Stromal cell of bone marrow (primary cell): ENCODE measurements around the gene LRRC7.

Experiments
- DNase-seq: peaks from one replicate; pipeline ENCODE4 v3.0.0-alpha.2; 2012; ENCODE audit warnings: low read depth

The LRRC7 gene

GRCh38 chr1:70092526-70092925 lies 524.8 kb downstream of the LRRC7 start:
- no peak for DNase-seq

GRCh38 chr1:70093250-70093975 lies 525.7 kb downstream of the LRRC7 start:
- DNase-seq = no peak

GRCh38 chr1:70101231-70101630 lies 533.5 kb downstream of the LRRC7 start:
- DNase-seq = no peak

- DNase-seq = no peak
Observed at GRCh38 chr1:70101774-70102173, 534.1 kb downstream of the LRRC7 start.

- no peak for DNase-seq
Observed at GRCh38 chr1:70103770-70104169, 536.0 kb downstream of the LRRC7 start.

- DNase-seq = no peak
Observed at GRCh38 chr1:70109241-70109640, 541.5 kb downstream of the LRRC7 start.

- no peak for DNase-seq
Observed at GRCh38 chr1:70112838-70113237, 545.1 kb downstream of the LRRC7 start.

- DNase-seq = no peak
Observed at GRCh38 chr1:70115315-70115714, 547.6 kb downstream of the LRRC7 start.

GRCh38 chr1:70117046-70117445 lies 549.3 kb downstream of the LRRC7 start:
- DNase-seq = no peak

- DNase-seq = no peak
Observed at GRCh38 chr1:70134148-70134547, 566.4 kb downstream of the LRRC7 start.

GRCh38 chr1:70140343-70140742 lies 572.6 kb downstream of the LRRC7 start:
- peak; percentile 86 for DNase-seq

GRCh38 chr1:70140894-70141293 lies 573.2 kb downstream of the LRRC7 start:
- no peak for DNase-seq

GRCh38 chr1:70142075-70142474 lies 574.4 kb downstream of the LRRC7 start:
- peak; percentile 27 for DNase-seq

GRCh38 chr1:70143048-70143659 lies 575.4 kb downstream of the LRRC7 start:
- peak; percentile 45 for DNase-seq

GRCh38 chr1:70146488-70146887 lies 578.8 kb downstream of the LRRC7 start:
- no peak for DNase-seq

GRCh38 chr1:70150444-70150843 lies 582.7 kb downstream of the LRRC7 start:
- DNase-seq = no peak

GRCh38 chr1:70153739-70154138 lies 586.0 kb downstream of the LRRC7 start:
- no peak for DNase-seq

- no peak for DNase-seq
Observed at GRCh38 chr1:70156529-70157120, 588.9 kb downstream of the LRRC7 start.

GRCh38 chr1:70164350-70164749 lies 596.6 kb downstream of the LRRC7 start:
- DNase-seq = no peak

- no peak for DNase-seq
Observed at GRCh38 chr1:70168283-70168682, 600.6 kb downstream of the LRRC7 start.

GRCh38 chr1:70169018-70169839 lies 601.5 kb downstream of the LRRC7 start:
- DNase-seq = no peak

- no peak for DNase-seq
Observed at GRCh38 chr1:70171512-70171911, 603.8 kb downstream of the LRRC7 start.
